H1 (cell line): ENCODE data around the gene SBF1. TPM values are rescaled to one million over a fixed set of nuclear protein-coding genes. Genes with fewer than 3 reads are reported as not detected.
A peak's percentile ranks its signal among the peaks of the same experiment; 100 is the strongest.

Experiments used
- CTCF ChIA-PET: fragments of 300-600 bp; sonication (Branson Sonifier 250); formaldehyde crosslinking; loops from one replicate; lab custom pipeline; 2021; ENCODE audit not compliant: partially characterized antibody; lab: Charles Lee
- POLR2A ChIA-PET: fragments of 300-600 bp; sonication (Branson Sonifier 250); formaldehyde crosslinking; loops from one replicate; lab custom pipeline; 2021; ENCODE audit warnings: inconsistent platforms; ENCODE audit not compliant: partially characterized antibody; lab: Charles Lee
- DNase-seq, 2 experiments: peaks; one replicate each; pipeline versions ENCODE4 v3.0.0 to v3.0.0-alpha.2; 2010 to 2022; ENCODE audit warnings: low spot score in 2 of 2, low read depth in 1 of 2, mixed read lengths in 1 of 2
- FAIRE-seq: peaks from 2 replicates; lab custom pipeline; 2011; peaks lifted over from hg19 to GRCh38; lab: Jason Lieb, UNC
- H2AFZ ChIP-seq: 2 replicates; pipeline ENCODE4 v1.8.1; 2012; ENCODE audit warnings: low read length, inconsistent platforms
- H2AK5ac ChIP-seq: 2 replicates; pipeline ENCODE4 v1.6.1; 2013; ENCODE audit warnings: low read depth, low read length
- H2BK120ac ChIP-seq: replicated peaks from 2 replicates; pipeline ENCODE3; 2013; ENCODE audit warnings: low read depth, low read length, inconsistent platforms
- H2BK12ac ChIP-seq: 2 replicates; pipeline ENCODE4 v1.6.1; 2013; ENCODE audit warnings: low read depth, low read length
- H2BK15ac ChIP-seq: 2 replicates; pipeline ENCODE4 v1.6.1; 2013; ENCODE audit warnings: low read length
- H2BK20ac ChIP-seq: 2 replicates; pipeline ENCODE4 v1.6.1; 2013; ENCODE audit warnings: low read length
- H2BK5ac ChIP-seq: 2 replicates; pipeline ENCODE4 v1.6.1; 2013; ENCODE audit warnings: low read depth, low read length
- H3K14ac ChIP-seq: 2 replicates; pipeline ENCODE4 v1.6.1; 2013; ENCODE audit warnings: inconsistent platforms; ENCODE audit not compliant: insufficient read length
- H3K18ac ChIP-seq: 2 replicates; pipeline ENCODE4 v1.6.1; 2013; ENCODE audit warnings: low read length; ENCODE audit errors: extremely low read depth
- H3K23ac ChIP-seq: 2 replicates; pipeline ENCODE4 v1.6.1; 2013; ENCODE audit warnings: inconsistent platforms; ENCODE audit not compliant: insufficient read length
- H3K23me2 ChIP-seq: 2 replicates; pipeline ENCODE4 v1.6.1; 2013; ENCODE audit warnings: low read depth, low read length
- H3K27ac ChIP-seq: 2 replicates; pipeline ENCODE4 v1.6.1; 2011; ENCODE audit warnings: low read depth, low read length, inconsistent platforms
- H3K27me3 ChIP-seq, 4 experiments: replicated peaks in 1 of 4; 1 replicate in 1 of 4; 2 replicates in 3 of 4; pipeline versions ENCODE4 v1.6.1 to v1.8.1; 2011 to 2013; ENCODE audit warnings: low read length in 3 of 4, mild to moderate bottlenecking in 3 of 4, inconsistent platforms in 2 of 4, mixed read lengths in 2 of 4, moderate library complexity in 1 of 4; ENCODE audit not compliant: control insufficient read depth in 3 of 4, insufficient read depth in 3 of 4; ENCODE audit errors: extremely low read depth in 1 of 4
- H3K36me3 ChIP-seq, 4 experiments: 2 replicates each; pipeline versions ENCODE4 v1.6.1 to v1.8.1; 2011 to 2013; ENCODE audit warnings: mild to moderate bottlenecking in 4 of 4, low read length in 3 of 4, moderate library complexity in 2 of 4, control low read depth in 1 of 4, inconsistent platforms in 1 of 4; ENCODE audit not compliant: insufficient read depth in 4 of 4, control insufficient read depth in 2 of 4
- H3K4ac ChIP-seq: replicated peaks from 2 replicates; pipeline ENCODE3; 2013; ENCODE audit warnings: low read length, low read depth, mixed read lengths, inconsistent platforms; ENCODE audit not compliant: insufficient read length
- H3K4me1 ChIP-seq, 4 experiments: replicated peaks in 1 of 4; 1 replicate in 1 of 4; 2 replicates in 3 of 4; pipeline versions ENCODE4 v1.6.1 to v1.8.1; 2011 to 2013; ENCODE audit warnings: low read length in 3 of 4, inconsistent platforms in 2 of 4, mixed read lengths in 1 of 4; ENCODE audit not compliant: insufficient read depth in 4 of 4, control insufficient read depth in 3 of 4
- H3K4me2 ChIP-seq, 2 experiments: 2 replicates each; pipeline versions ENCODE4 v1.6.1 to v1.8.1; 2011 to 2013; ENCODE audit warnings: low read depth in 2 of 2, low read length in 2 of 2, control low read depth in 1 of 2, inconsistent platforms in 1 of 2, mild to moderate bottlenecking in 1 of 2; ENCODE audit not compliant: insufficient read depth in 1 of 2
- H3K4me3 ChIP-seq, 4 experiments: fragments of 200-600, 300-600 bp in 1 of 4; sonication (generic), shearing (Covaris generic), sonication (Bioruptor Twin) in 1 of 4; 2 replicates each; pipeline versions ENCODE4 v1.5.1 to v1.8.1; 2011 to 2016; ENCODE audit warnings: low read length in 4 of 4, low read depth in 3 of 4, control low read depth in 2 of 4, inconsistent platforms in 2 of 4, mild to moderate bottlenecking in 2 of 4, mixed read lengths in 1 of 4, moderate library complexity in 1 of 4; ENCODE audit not compliant: insufficient read depth in 2 of 4; ENCODE audit errors: extremely low read depth in 1 of 4
- H3K56ac ChIP-seq: replicated peaks from 2 replicates; pipeline ENCODE3; 2013; ENCODE audit warnings: low read depth, mild to moderate bottlenecking, mixed read lengths, low read length, inconsistent platforms; ENCODE audit not compliant: insufficient read length
- H3K79me1 ChIP-seq: 2 replicates; pipeline ENCODE4 v1.6.1; 2013; ENCODE audit warnings: low read depth, low read length, control low read depth
- H3K79me2 ChIP-seq, 2 experiments: 2 replicates each; pipeline versions ENCODE4 v1.6.1 to v1.8.1; 2012 to 2013; ENCODE audit warnings: low read length in 2 of 2, mild to moderate bottlenecking in 2 of 2, inconsistent platforms in 1 of 2; ENCODE audit not compliant: insufficient read depth in 2 of 2, control insufficient read depth in 1 of 2
- H3K9ac ChIP-seq, 4 experiments: replicated peaks in 1 of 4; 1 replicate in 1 of 4; 2 replicates in 3 of 4; pipeline versions ENCODE4 v1.6.1 to v1.8.1; 2011 to 2013; ENCODE audit warnings: low read depth in 3 of 4, low read length in 3 of 4, control low read depth in 2 of 4, mild to moderate bottlenecking in 2 of 4, moderate library complexity in 2 of 4, inconsistent platforms in 1 of 4; ENCODE audit errors: extremely low read depth in 1 of 4
- H3K9me3 ChIP-seq, 2 experiments: 2 replicates each; pipeline versions ENCODE4 v1.6.1 to v1.8.1; 2012 to 2013; ENCODE audit warnings: mild to moderate bottlenecking in 2 of 2, moderate library complexity in 2 of 2, control low read depth in 1 of 2, inconsistent platforms in 1 of 2, low read depth in 1 of 2, low read length in 1 of 2, mixed read lengths in 1 of 2; ENCODE audit not compliant: insufficient read depth in 2 of 2
- H4K20me1 ChIP-seq, 2 experiments: replicated peaks in 1 of 2; 2 replicates each; pipeline versions ENCODE3 to v1.8.1; 2011 to 2013; ENCODE audit warnings: inconsistent platforms in 2 of 2, low read length in 2 of 2, mild to moderate bottlenecking in 1 of 2; ENCODE audit not compliant: insufficient read depth in 2 of 2, control insufficient read depth in 1 of 2
- H4K5ac ChIP-seq: 2 replicates; pipeline ENCODE4 v1.6.1; 2013; ENCODE audit warnings: low read length, low read depth, mixed read lengths, inconsistent platforms; ENCODE audit not compliant: insufficient read length
- H4K8ac ChIP-seq: 2 replicates; pipeline ENCODE4 v1.8.0; 2013; ENCODE audit warnings: mild to moderate bottlenecking, moderate library complexity, low read length, inconsistent platforms; ENCODE audit not compliant: insufficient read depth; ENCODE audit errors: extremely low read depth
- H4K91ac ChIP-seq: replicated peaks from 2 replicates; pipeline ENCODE3; 2013; ENCODE audit warnings: low read length, mixed read lengths, inconsistent platforms; ENCODE audit not compliant: insufficient read length
- BCL11A ChIP-seq, 2 experiments: IDR thresholded peaks; one replicate each; pipeline ENCODE4 v1.6.1; 2011; ENCODE audit warnings: low read depth in 2 of 2, low read length in 2 of 2, mild to moderate bottlenecking in 2 of 2
- CHD1 ChIP-seq: IDR thresholded peaks from 2 replicates; pipeline ENCODE4 v1.6.1; 2012; ENCODE audit warnings: low read depth, low read length, improper control_type of control experiment
- CHD2 ChIP-seq: IDR thresholded peaks from 2 replicates; pipeline ENCODE4 v1.6.1; 2012; ENCODE audit warnings: low read length, improper control_type of control experiment
- CREB1 ChIP-seq: IDR thresholded peaks from 2 replicates; pipeline ENCODE4 v1.6.1; 2012; ENCODE audit warnings: inconsistent platforms
- GTF2F1 ChIP-seq: IDR thresholded peaks from 2 replicates; pipeline ENCODE4 v1.6.1; 2012; ENCODE audit warnings: low read depth, low read length, improper control_type of control experiment, borderline replicate concordance
- KDM5A ChIP-seq: fragments of 200-600 bp; IDR thresholded peaks from 2 replicates; pipeline ENCODE4 v1.7.1; 2012; ENCODE audit warnings: mild to moderate bottlenecking, low read length, inconsistent platforms, mixed read lengths
- NANOG ChIP-seq: IDR thresholded peaks from 2 replicates; pipeline ENCODE4 v1.6.1; 2011; ENCODE audit warnings: low read length, low read depth, mild to moderate bottlenecking, inconsistent platforms; ENCODE audit not compliant: insufficient read depth, poor library complexity, severe bottlenecking
- PHF8 ChIP-seq: fragments of 200-600 bp; sonication (generic); conservative IDR thresholded peaks from 2 replicates; pipeline ENCODE4 v1.7.1; 2012; ENCODE audit warnings: low read depth, mild to moderate bottlenecking, inconsistent platforms, low read length, moderate library complexity
- SP1 ChIP-seq: IDR thresholded peaks from 2 replicates; pipeline ENCODE4 v1.6.1; 2011; ENCODE audit warnings: low read depth, low read length
- SP2 ChIP-seq: IDR thresholded peaks from 2 replicates; pipeline ENCODE4 v1.6.1; 2012; ENCODE audit warnings: mild to moderate bottlenecking, low read length, inconsistent platforms
- SP4 ChIP-seq: IDR thresholded peaks from 2 replicates; pipeline ENCODE4 v1.6.1; 2012; ENCODE audit warnings: low read length, inconsistent platforms
- TAF7 ChIP-seq: optimal IDR thresholded peaks from 2 replicates; pipeline ENCODE3; 2011; ENCODE audit warnings: low read depth, mild to moderate bottlenecking, inconsistent platforms, low read length, moderate library complexity, borderline replicate concordance
- TCF12 ChIP-seq: IDR thresholded peaks from 2 replicates; pipeline ENCODE4 v1.6.1; 2011; ENCODE audit warnings: low read depth, mild to moderate bottlenecking, low read length
- WGBS, 2 experiments: shearing (Covaris generic) in 1 of 2; methylation state at CpG; one replicate each; pipeline versions ENCODE4 v1.1.6 to v1.1.7; 2013 to 2015; ENCODE audit warnings: low lambda C conversion rate in 2 of 2, mixed read lengths in 2 of 2, inconsistent platforms in 1 of 2, low coverage in 1 of 2, missing lambda C conversion rate in 1 of 2; ENCODE audit not compliant: insufficient replicate concordance in 2 of 2, insufficient coverage in 1 of 2, insufficient read length in 1 of 2; ENCODE audit errors: extremely low coverage in 1 of 2, missing lambda C conversion rate in 1 of 2; 5-methylcytosine and 5-hydroxymethylcytosine counted together
- polyA plus RNA-seq, 7 experiments: library from polyadenylated mRNA; depleted of rRNA in 3 of 7; stranded (reverse) in 5 of 7; unstranded in 2 of 7; fragments of >200 nt in 5 of 7; fragments of 200-250 nt in 2 of 7; gene quantifications; 1 replicate in 5 of 7; 2 replicates in 1 of 7; 4 replicates in 1 of 7; pipeline versions ENCODE4 v1.2.1 to v1.2.3, GENCODE V29; 2011 to 2013; ENCODE audit warnings: missing spikeins in 2 of 7, mixed read lengths in 2 of 7
- total RNA-seq: library from RNA; stranded (reverse); fragmentation: NEBNext Ultra II Directional; extraction: Animal tissue kit (Norgen Biotek cat#: 25700); gene quantifications from 2 replicates; pipeline ENCODE4 v1.2.1, GENCODE V29; 2021

SBF1 gene
- total and polyA plus RNA-seq, 2 of the 8 experiments (the other 6 are each of a cell fraction or from before 2014, with no cell fraction given), result 29.1 to 71.5 TPM

- peaks cover 9 to 18% of the 10 kb centered on the region in 2 experiments for H4K20me1 ChIP-seq
- H4K91ac ChIP-seq, result no peak overlapping the region
- no peak overlapping the region for H2BK120ac ChIP-seq
- peaks cover 13% of the 10 kb centered on the region; the same call in 1 of the 2 replicates for H3K79me1 ChIP-seq
- no peak overlapping the region for H3K27ac ChIP-seq
- H2BK12ac ChIP-seq, result no peak overlapping the region
- H2BK20ac ChIP-seq, result no peak overlapping the region
- H4K8ac ChIP-seq, result no peak overlapping the region
- H2BK5ac ChIP-seq, result peak overlapping the region; percentile 24; the same call in 1 of the 2 replicates
- no peaks in the 10 kb centered on the region for H3K27me3 ChIP-seq
- no peaks in the 10 kb centered on the region for H3K23me2 ChIP-seq
- no peak overlapping the region for H3K18ac ChIP-seq
- CTCF ChIA-PET, result interaction anchor here (0.6 to 1.0 kb wide), 4 partner anchors 9 to 73 kb away, joined by 3 to 4 read pairs (median 3); partner anchors contain the start of gene SCO2
- H3K9me3 ChIP-seq, result no peaks in the 10 kb centered on the region
- 93% methylated on average over 16 of the region's 16 CpGs; no CpG with 5 or more reads in 1 of the 2 experiments for WGBS, 2 experiments
- no peak overlapping the region for H3K4ac ChIP-seq
- H3K14ac ChIP-seq, result no peak overlapping the region
- no peak overlapping the region for H3K4me3 ChIP-seq
- DNase-seq (no peak), FAIRE-seq (no peak)
- peaks cover 0 to 12% (median 7%) of the 10 kb centered on the region in 4 experiments; a peak in 5 of 8 replicates for H3K36me3 ChIP-seq
- TF ChIP-seq KDM5A, result no peak
- TF ChIP-seq CHD2, result no peak
- no peak for TF ChIP-seq NANOG
- TF ChIP-seq SP1, result no peak
- TF ChIP-seq PHF8, result no peak
- no peak for TF ChIP-seq CREB1
- no peak for TF ChIP-seq SP2
- no peak for TF ChIP-seq TCF12
- TF ChIP-seq SP4, result no peak
- TF ChIP-seq GTF2F1, result no peak
- TF ChIP-seq TAF7, result no peak
- no peak for TF ChIP-seq CHD1
- no peak for TF ChIP-seq BCL11A (IDR thresholded peaks at IDR 0.05; ENCODE audit: low read depth in 2 of 2, low read length in 2 of 2)
- no peaks in the 10 kb centered on the region for H3K4me1 ChIP-seq
- no peak overlapping the region for H2BK15ac ChIP-seq
- H2AFZ ChIP-seq, result no peak overlapping the region
- no peak overlapping the region for H2AK5ac ChIP-seq
- H3K56ac ChIP-seq, result no peak overlapping the region
- H3K23ac ChIP-seq, result no peak overlapping the region
- H4K5ac ChIP-seq, result no peak overlapping the region
- POLR2A ChIA-PET, result interaction anchor here (0.7 to 1.1 kb wide), 3 partner anchors 8 to 55 kb away, joined by 3 read pairs; no protein-coding TSS in a partner anchor
- H3K4me2 ChIP-seq, result no peak overlapping the region
- no peak overlapping the region for H3K9ac ChIP-seq
- H3K79me2 ChIP-seq, result peaks cover 10 to 31% of the 10 kb centered on the region in 2 experiments
Measured at GRCh38 chr22:50516891-50517290, 42.1 kb upstream of the SBF1 start.
